PFSK-1 (cell line): Measurements from ENCODE around the gene NAV2.

Experiments
- POLR2AphosphoS5 ChIP-seq: IDR thresholded peaks from 2 replicates; pipeline ENCODE4 v1.6.1; 2012; ENCODE audit warnings: low read depth, mild to moderate bottlenecking, control low read depth, low read length, moderate library complexity
- SIN3A ChIP-seq: IDR thresholded peaks from 2 replicates; pipeline ENCODE4 v1.6.1; 2012; ENCODE audit warnings: mild to moderate bottlenecking, low read length, moderate library complexity, borderline replicate concordance; ENCODE audit not compliant: insufficient read depth
- TAF1 ChIP-seq: IDR thresholded peaks from 2 replicates; pipeline ENCODE4 v1.6.1; 2012; ENCODE audit warnings: low read length, control low read depth, borderline replicate concordance; ENCODE audit not compliant: insufficient read depth

DNA sequence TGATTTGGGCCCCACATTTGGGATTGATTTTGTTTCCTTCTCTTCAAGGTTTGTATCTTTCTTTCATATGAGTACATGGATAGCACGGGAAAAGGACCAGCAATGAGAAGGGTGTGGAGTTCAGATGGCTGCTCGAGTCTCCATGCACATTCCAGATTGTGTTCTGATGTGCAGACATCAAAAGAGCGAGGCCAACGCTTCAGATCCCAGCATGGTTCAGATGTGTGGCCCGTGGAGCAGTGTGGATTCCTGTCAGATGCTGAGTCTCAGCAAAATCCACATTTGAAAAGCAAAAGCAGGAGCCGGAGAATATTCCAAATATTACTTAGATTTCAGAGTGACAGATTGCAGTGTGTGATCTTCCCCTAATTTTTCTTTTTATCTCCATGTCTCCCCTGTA is 228.2 kb downstream of the NAV2 start:
- TF ChIP-seq POLR2AphosphoS5 (no peak), TAF1 (no peak), SIN3A (no peak)
